Activated CD8-positive, alpha-beta T cell treated with anti-CD3 and anti-CD28 coated beads, Interleukin-2, amount 10 ng/mL, durations not matched to agents 7 days and 5 days (primary cell): ENCODE data around the gene C4B. TPM values are rescaled to one million over a fixed set of nuclear protein-coding genes. Genes with fewer than 3 reads are reported as not detected.
"Not testable (repeated sequence)": the region's sequence is repeated elsewhere in the genome, so short reads cannot be mapped to it uniquely, and the experiment has no call there.

ENCODE experiments used
- ATAC-seq: fragments of 150-1000 bp; cut with Tn5 transposase; one replicate; pipeline ENCODE4 v1.10.0; 2021; ENCODE audit warnings: moderate library complexity
- CTCF ChIA-PET: fragments of 350-600 bp; sonication (Branson Sonifier 250); formaldehyde crosslinking; loops from one replicate; lab custom pipeline; 2021; ENCODE audit warnings: antibody characterized with exemption; lab: Charles Lee
- POLR2A ChIA-PET: fragments of 350-600 bp; sonication (Branson Sonifier 250); formaldehyde crosslinking; loops from one replicate; lab custom pipeline; 2021; ENCODE audit warnings: antibody characterized with exemption; lab: Charles Lee
- DNase-seq: peaks from one replicate; pipeline ENCODE4 v3.0.0-alpha.2; 2020
- H3K27ac Mint-ChIP-seq: one replicate; pipeline ENCODE4 v1.8.0; 2021; ENCODE audit warnings: mild to moderate bottlenecking, mixed read lengths
- H3K27me3 Mint-ChIP-seq: one replicate; pipeline ENCODE4 v1.8.0; 2021; ENCODE audit warnings: low read depth, mixed read lengths
- H3K36me3 Mint-ChIP-seq: one replicate; pipeline ENCODE4 v1.8.0; 2021; ENCODE audit warnings: low read depth, mixed read lengths
- H3K4me1 Mint-ChIP-seq: one replicate; pipeline ENCODE4 v1.8.0; 2021; ENCODE audit warnings: low read depth, mixed read lengths
- H3K4me3 Mint-ChIP-seq: one replicate; pipeline ENCODE4 v1.8.0; 2021; ENCODE audit warnings: mild to moderate bottlenecking, mixed read lengths
- H3K9me3 Mint-ChIP-seq: one replicate; pipeline ENCODE4 v1.8.0; 2022; ENCODE audit warnings: mixed read lengths; ENCODE audit not compliant: insufficient read depth
- total RNA-seq, 2 experiments: library from RNA; stranded (reverse); gene quantifications; one replicate each; pipeline ENCODE4 v1.2.3, GENCODE V29; 2021

Gene C4B
- total RNA-seq, 2 experiments from 2014 or later = 2.9 to 3.5 TPM

- H3K27me3 Mint-ChIP-seq, H3K27ac Mint-ChIP-seq, POLR2A ChIA-PET: not testable (repeated sequence)
Measured at GRCh38 chr6:32067521-32067920, 52.9 kb downstream of the C4B start.

GRCh38 chr6:32068315-32068714, 53.7 kb downstream of the C4B start:
- H3K27me3 Mint-ChIP-seq, CTCF ChIA-PET, ATAC-seq: not testable (repeated sequence)

More at GRCh38 chr6:32067521-32067920, 52.9 kb downstream of the C4B start:
- H3K9me3 Mint-ChIP-seq, CTCF ChIA-PET, ATAC-seq, H3K36me3 Mint-ChIP-seq, H3K4me1 Mint-ChIP-seq, H3K4me3 Mint-ChIP-seq, DNase-seq: not testable (repeated sequence)

GRCh38 chr6:32068867-32069266, 54.3 kb downstream of the C4B start:
- H3K4me3 Mint-ChIP-seq = no peak overlapping the region
- ChIA-PET CTCF (no interaction called here), POLR2A (no interaction called here)
- no peaks in the 10 kb centered on the region for H3K4me1 Mint-ChIP-seq
- H3K9me3 Mint-ChIP-seq = no peaks in the 10 kb centered on the region
- DNase-seq (no peak), ATAC-seq (no peak)
- no peaks in the 10 kb centered on the region for H3K36me3 Mint-ChIP-seq
- no peaks in the 10 kb centered on the region for H3K27me3 Mint-ChIP-seq
- H3K27ac Mint-ChIP-seq = no peak overlapping the region

More at GRCh38 chr6:32068315-32068714, 53.7 kb downstream of the C4B start:
- H3K9me3 Mint-ChIP-seq, H3K27ac Mint-ChIP-seq, H3K4me3 Mint-ChIP-seq, H3K4me1 Mint-ChIP-seq, POLR2A ChIA-PET, H3K36me3 Mint-ChIP-seq, DNase-seq: not testable (repeated sequence)

- Mint-ChIP-seq H3K27me3 (no peaks in the 10 kb centered on the region), H3K9me3 (no peaks in the 10 kb centered on the region), H3K4me1 (no peaks in the 10 kb centered on the region), H3K27ac (no peak overlapping the region), H3K36me3 (no peaks in the 10 kb centered on the region), H3K4me3 (no peak overlapping the region)
- CTCF ChIA-PET = no interaction called here
- POLR2A ChIA-PET = no interaction called here
- DNase-seq = no peak
- no peak for ATAC-seq
Measured at GRCh38 chr6:32069460-32069859, 54.9 kb downstream of the C4B start.

GRCh38 chr6:32069878-32070515, 55.4 kb downstream of the C4B start:
- Mint-ChIP-seq H3K4me3 (no peak overlapping the region), H3K27ac (no peak overlapping the region), H3K36me3 (no peaks in the 10 kb centered on the region), H3K4me1 (no peaks in the 10 kb centered on the region), H3K27me3 (no peaks in the 10 kb centered on the region), H3K9me3 (no peaks in the 10 kb centered on the region)
- no peak for DNase-seq
- ATAC-seq = no peak
- ChIA-PET POLR2A (no interaction called here), CTCF (no interaction called here)

GRCh38 chr6:32070814-32071543, 56.4 kb downstream of the C4B start:
- H3K27me3 Mint-ChIP-seq = no peaks in the 10 kb centered on the region
- H3K36me3 Mint-ChIP-seq = no peaks in the 10 kb centered on the region
- CTCF ChIA-PET = no interaction called here
- H3K9me3 Mint-ChIP-seq = no peaks in the 10 kb centered on the region
- H3K4me3 Mint-ChIP-seq = no peak overlapping the region
- H3K27ac Mint-ChIP-seq = no peak overlapping the region
- no peaks in the 10 kb centered on the region for H3K4me1 Mint-ChIP-seq
- POLR2A ChIA-PET = no interaction called here
- DNase-seq (no peak), ATAC-seq (no peak)

GRCh38 chr6:32073101-32073500, 58.5 kb downstream of the C4B start:
- H3K36me3 Mint-ChIP-seq = no peaks in the 10 kb centered on the region
- no peak for DNase-seq
- POLR2A ChIA-PET = interaction anchor here (0.8 kb wide), 1 partner anchor 35 kb away, joined by 3 read pairs; no protein-coding TSS in a partner anchor
- H3K9me3 Mint-ChIP-seq = no peaks in the 10 kb centered on the region
- no peak overlapping the region for H3K4me3 Mint-ChIP-seq
- no peak overlapping the region for H3K27ac Mint-ChIP-seq
- ATAC-seq = no peak
- H3K27me3 Mint-ChIP-seq = no peaks in the 10 kb centered on the region
- H3K4me1 Mint-ChIP-seq = no peaks in the 10 kb centered on the region
- CTCF ChIA-PET = no interaction called here

GRCh38 chr6:32073613-32074012, 59.0 kb downstream of the C4B start:
- no peak for ATAC-seq
- H3K4me1 Mint-ChIP-seq = no peaks in the 10 kb centered on the region
- H3K4me3 Mint-ChIP-seq = no peak overlapping the region
- no peak for DNase-seq
- ChIA-PET POLR2A (interaction anchor here (0.8 kb wide), 1 partner anchor 35 kb away, joined by 3 read pairs; no protein-coding TSS in a partner anchor), CTCF (no interaction called here)
- H3K27ac Mint-ChIP-seq = no peak overlapping the region
- H3K9me3 Mint-ChIP-seq = no peaks in the 10 kb centered on the region
- H3K36me3 Mint-ChIP-seq = no peaks in the 10 kb centered on the region
- H3K27me3 Mint-ChIP-seq = no peaks in the 10 kb centered on the region

- Mint-ChIP-seq H3K4me1 (no peaks in the 10 kb centered on the region), H3K9me3 (no peaks in the 10 kb centered on the region), H3K4me3 (no peak overlapping the region), H3K36me3 (no peaks in the 10 kb centered on the region), H3K27ac (no peak overlapping the region), H3K27me3 (no peaks in the 10 kb centered on the region)
- POLR2A ChIA-PET = no interaction called here
- ATAC-seq (no peak), DNase-seq (no peak)
- CTCF ChIA-PET = no interaction called here
Measured at GRCh38 chr6:32074996-32075532, 60.5 kb downstream of the C4B start.

GRCh38 chr6:32075781-32076180, 61.2 kb downstream of the C4B start:
- DNase-seq (no peak), ATAC-seq (no peak)
- H3K36me3 Mint-ChIP-seq = no peaks in the 10 kb centered on the region
- H3K4me1 Mint-ChIP-seq = no peaks in the 10 kb centered on the region
- H3K27me3 Mint-ChIP-seq = no peaks in the 10 kb centered on the region
- no peak overlapping the region for H3K4me3 Mint-ChIP-seq
- CTCF ChIA-PET = no interaction called here
- no peak overlapping the region for H3K27ac Mint-ChIP-seq
- H3K9me3 Mint-ChIP-seq = no peaks in the 10 kb centered on the region
- POLR2A ChIA-PET = no interaction called here

GRCh38 chr6:32076321-32076809, 61.8 kb downstream of the C4B start:
- no peak overlapping the region for H3K4me3 Mint-ChIP-seq
- peaks cover 2% of the 10 kb centered on the region for H3K4me1 Mint-ChIP-seq
- POLR2A ChIA-PET = no interaction called here
- H3K36me3 Mint-ChIP-seq = no peaks in the 10 kb centered on the region
- no peaks in the 10 kb centered on the region for H3K27me3 Mint-ChIP-seq
- H3K27ac Mint-ChIP-seq = no peak overlapping the region
- DNase-seq (no peak), ATAC-seq (no peak)
- H3K9me3 Mint-ChIP-seq = no peaks in the 10 kb centered on the region
- CTCF ChIA-PET = no interaction called here

GRCh38 chr6:32079566-32080290, 65.1 kb downstream of the C4B start:
- Mint-ChIP-seq H3K9me3 (no peaks in the 10 kb centered on the region), H3K4me3 (no peak overlapping the region), H3K4me1 (peaks cover 2% of the 10 kb centered on the region), H3K27ac (no peak overlapping the region), H3K27me3 (peaks cover 6% of the 10 kb centered on the region), H3K36me3 (no peaks in the 10 kb centered on the region)
- ChIA-PET POLR2A (no interaction called here), CTCF (no interaction called here)
- ATAC-seq (no peak), DNase-seq (no peak)
